ENCODE results near the gene GMDS.

Gene GMDS

DNA sequence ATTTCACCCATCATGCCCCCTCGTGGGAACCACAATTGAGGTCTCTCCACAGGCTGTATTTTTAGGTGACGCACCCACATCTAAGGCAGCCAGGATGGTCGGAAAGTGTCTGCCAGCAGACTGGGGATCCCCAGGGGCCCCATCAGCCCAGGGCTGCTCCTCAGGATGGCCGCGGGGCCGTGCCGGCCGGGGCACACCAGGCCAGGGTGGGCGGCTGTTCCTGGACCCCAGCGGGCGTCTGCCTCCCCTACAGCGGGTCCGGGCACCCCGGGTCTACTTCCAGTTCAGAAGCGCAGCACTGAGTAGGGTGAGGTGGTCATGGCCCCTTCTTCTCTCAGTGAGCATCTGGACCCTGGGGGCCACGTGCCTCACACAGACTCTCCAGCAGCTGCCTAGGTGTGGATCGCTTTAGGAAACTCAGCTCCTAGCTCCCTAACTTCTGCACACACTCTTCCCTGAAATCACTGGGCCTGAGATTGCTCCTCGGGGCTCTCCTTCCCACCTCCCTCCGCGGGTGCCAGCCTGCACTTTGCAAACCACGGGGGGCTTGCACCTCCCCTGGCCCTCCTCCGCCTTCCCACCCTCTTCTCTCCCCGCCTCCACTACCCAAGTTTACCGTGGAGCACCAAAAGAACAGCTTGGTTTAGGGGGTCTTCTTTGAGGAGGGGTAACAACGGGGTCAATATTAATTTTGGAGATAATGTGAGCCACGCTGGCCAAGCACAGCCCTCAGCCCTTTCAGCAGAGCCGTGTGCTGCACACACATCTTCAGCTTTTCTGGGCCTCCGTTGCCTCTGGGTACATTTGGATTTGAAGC, 649.9 kb downstream of the GMDS start:
- H3K36me3 ChIP-seq (ENCODE audit: control insufficient read depth, insufficient read depth, low read length), result no peaks in the 10 kb centered on the region
- H3K9me3 ChIP-seq (ENCODE audit: control insufficient read depth, low read length), result no peaks in the 10 kb centered on the region
- no peak for DNase-seq
- H3K27ac ChIP-seq (ENCODE audit: insufficient read depth, low read length, poor library complexity, severe bottlenecking), result no peak overlapping the region
- H3K4me3 ChIP-seq (ENCODE audit: insufficient read depth, low read depth, low read length, poor library complexity, severe bottlenecking), result no peak overlapping the region
- peaks cover 20% of the 10 kb centered on the region for H3K27me3 ChIP-seq (replicated peaks; ENCODE audit: control insufficient read depth, insufficient read depth, low read length, poor library complexity, severe bottlenecking)
- H3K4me1 ChIP-seq (ENCODE audit: control insufficient read depth, insufficient read depth, low read length, poor library complexity, severe bottlenecking), result peaks cover 4% of the 10 kb centered on the region

- Histone ChIP-seq H3K9me3 (ENCODE audit: control insufficient read depth, low read length) (no peaks in the 10 kb centered on the region), H3K4me3 (ENCODE audit: insufficient read depth, low read depth, low read length, poor library complexity, severe bottlenecking) (no peak overlapping the region), H3K27ac (ENCODE audit: insufficient read depth, low read length, poor library complexity, severe bottlenecking) (no peak overlapping the region), H3K36me3 (ENCODE audit: control insufficient read depth, insufficient read depth, low read length) (no peaks in the 10 kb centered on the region), H3K4me1 (ENCODE audit: control insufficient read depth, insufficient read depth, low read length, poor library complexity, severe bottlenecking) (peaks cover 4% of the 10 kb centered on the region), H3K27me3 (replicated peaks; ENCODE audit: control insufficient read depth, insufficient read depth, low read length, poor library complexity, severe bottlenecking) (peaks cover 20% of the 10 kb centered on the region)
- no peak for DNase-seq
Measured at GRCh38 chr6:1594445-1595200, 650.8 kb downstream of the GMDS start.

DNA sequence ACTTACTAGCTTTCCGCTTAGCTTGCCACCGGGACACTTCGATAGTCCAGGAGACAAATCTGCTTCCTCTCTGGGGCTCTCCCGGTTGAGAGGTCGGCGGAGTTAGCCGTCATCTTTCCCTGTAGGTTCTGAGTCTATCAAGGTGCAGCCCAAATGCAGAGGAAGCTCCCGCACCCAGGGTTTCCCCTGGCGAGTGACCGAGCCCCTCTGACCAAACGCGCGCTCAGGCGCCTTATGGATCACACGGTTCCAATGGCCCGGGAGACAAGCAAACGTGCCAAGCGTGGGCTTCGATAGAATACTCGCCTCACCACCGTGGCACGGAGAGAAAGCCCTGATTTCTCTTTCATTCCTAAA, 651.5 kb downstream of the GMDS start:
- peaks cover 4% of the 10 kb centered on the region for H3K4me1 ChIP-seq (ENCODE audit: control insufficient read depth, insufficient read depth, low read length, poor library complexity, severe bottlenecking)
- no peak overlapping the region for H3K4me3 ChIP-seq (ENCODE audit: insufficient read depth, low read depth, low read length, poor library complexity, severe bottlenecking)
- peaks cover 15% of the 10 kb centered on the region for H3K27me3 ChIP-seq (replicated peaks; ENCODE audit: control insufficient read depth, insufficient read depth, low read length, poor library complexity, severe bottlenecking)
- H3K27ac ChIP-seq (ENCODE audit: insufficient read depth, low read length, poor library complexity, severe bottlenecking), result no peak overlapping the region
- no peak for DNase-seq
- no peaks in the 10 kb centered on the region for H3K9me3 ChIP-seq (ENCODE audit: control insufficient read depth, low read length)
- H3K36me3 ChIP-seq (ENCODE audit: control insufficient read depth, insufficient read depth, low read length), result no peaks in the 10 kb centered on the region

DNA sequence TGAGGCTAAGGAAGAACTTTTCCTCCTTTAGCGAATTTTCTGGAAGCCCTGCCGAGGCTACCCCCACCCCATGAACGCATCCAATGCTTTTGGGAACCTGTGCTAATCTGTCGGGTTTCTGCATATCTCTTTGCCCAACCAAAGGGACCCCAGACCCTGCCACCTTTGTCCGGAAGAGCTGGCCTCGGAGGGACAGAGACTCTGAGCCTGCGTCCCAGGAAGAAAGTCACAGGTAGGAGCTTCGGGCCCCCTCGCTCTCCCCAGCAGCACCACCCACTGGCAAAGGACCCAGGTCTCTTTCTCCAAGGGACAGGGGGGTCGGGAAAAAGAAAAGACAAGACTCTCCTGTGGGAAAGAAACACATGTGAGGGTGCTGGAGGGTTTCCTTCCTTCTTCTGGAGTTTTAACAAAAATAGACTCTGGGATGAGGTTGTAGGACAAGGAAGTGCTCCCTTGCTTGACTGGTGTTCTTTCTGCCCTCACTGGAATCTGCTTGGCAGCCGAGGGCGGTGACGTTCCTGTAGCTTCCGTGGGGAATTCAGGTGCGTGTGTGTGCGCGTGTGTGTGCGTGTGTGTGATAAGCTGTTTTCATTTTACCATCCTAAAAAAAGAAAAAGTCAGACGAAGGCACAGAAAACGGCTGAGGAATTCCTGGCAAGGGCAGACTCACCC, 652.0 kb downstream of the GMDS start:
- Histone ChIP-seq H3K9me3 (ENCODE audit: control insufficient read depth, low read length) (no peaks in the 10 kb centered on the region), H3K27ac (ENCODE audit: insufficient read depth, low read length, poor library complexity, severe bottlenecking) (no peak overlapping the region), H3K36me3 (ENCODE audit: control insufficient read depth, insufficient read depth, low read length) (no peaks in the 10 kb centered on the region), H3K4me3 (ENCODE audit: insufficient read depth, low read depth, low read length, poor library complexity, severe bottlenecking) (no peak overlapping the region), H3K27me3 (replicated peaks; ENCODE audit: control insufficient read depth, insufficient read depth, low read length, poor library complexity, severe bottlenecking) (peaks cover 13% of the 10 kb centered on the region), H3K4me1 (ENCODE audit: control insufficient read depth, insufficient read depth, low read length, poor library complexity, severe bottlenecking) (peaks cover 4% of the 10 kb centered on the region)
- no peak for DNase-seq

DNA sequence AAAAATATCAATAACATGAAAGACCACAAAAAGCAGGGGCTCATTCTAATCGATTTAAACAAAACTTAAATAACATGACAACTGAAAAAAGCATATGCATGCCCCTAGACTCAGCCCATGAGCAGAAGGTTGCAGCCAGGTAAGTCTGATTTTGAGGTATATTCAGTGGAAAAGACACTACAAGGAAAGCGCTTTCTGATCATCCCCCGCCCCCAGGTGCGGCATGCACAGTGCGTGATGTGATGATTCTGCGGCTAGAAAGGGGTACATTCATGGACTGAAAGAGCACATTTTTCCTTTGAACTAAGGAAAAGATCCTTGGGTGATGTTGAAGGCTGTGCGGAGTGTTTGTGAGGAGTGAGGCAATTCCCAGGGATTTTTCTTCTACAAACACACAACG, 652.6 kb downstream of the GMDS start:
- Histone ChIP-seq H3K4me1 (ENCODE audit: control insufficient read depth, insufficient read depth, low read length, poor library complexity, severe bottlenecking) (peaks cover 4% of the 10 kb centered on the region), H3K4me3 (ENCODE audit: insufficient read depth, low read depth, low read length, poor library complexity, severe bottlenecking) (no peak overlapping the region), H3K27me3 (replicated peaks; ENCODE audit: control insufficient read depth, insufficient read depth, low read length, poor library complexity, severe bottlenecking) (peaks cover 13% of the 10 kb centered on the region), H3K27ac (ENCODE audit: insufficient read depth, low read length, poor library complexity, severe bottlenecking) (no peak overlapping the region), H3K9me3 (ENCODE audit: control insufficient read depth, low read length) (no peaks in the 10 kb centered on the region), H3K36me3 (ENCODE audit: control insufficient read depth, insufficient read depth, low read length) (no peaks in the 10 kb centered on the region)
- no peak for DNase-seq

- H3K9me3 ChIP-seq (ENCODE audit: control insufficient read depth, low read length), result no peaks in the 10 kb centered on the region
- peaks cover 13% of the 10 kb centered on the region for H3K27me3 ChIP-seq (replicated peaks; ENCODE audit: control insufficient read depth, insufficient read depth, low read length, poor library complexity, severe bottlenecking)
- peaks cover 4% of the 10 kb centered on the region for H3K4me1 ChIP-seq (ENCODE audit: control insufficient read depth, insufficient read depth, low read length, poor library complexity, severe bottlenecking)
- H3K4me3 ChIP-seq (ENCODE audit: insufficient read depth, low read depth, low read length, poor library complexity, severe bottlenecking), result no peak overlapping the region
- H3K36me3 ChIP-seq (ENCODE audit: control insufficient read depth, insufficient read depth, low read length), result no peaks in the 10 kb centered on the region
- DNase-seq, result no peak
- no peak overlapping the region for H3K27ac ChIP-seq (ENCODE audit: insufficient read depth, low read length, poor library complexity, severe bottlenecking)
Measured at GRCh38 chr6:1591926-1592325, 653.5 kb downstream of the GMDS start.

GRCh38 chr6:1591243-1591642, 654.2 kb downstream of the GMDS start:
- Histone ChIP-seq H3K4me1 (ENCODE audit: control insufficient read depth, insufficient read depth, low read length, poor library complexity, severe bottlenecking) (peaks cover 3% of the 10 kb centered on the region), H3K4me3 (ENCODE audit: insufficient read depth, low read depth, low read length, poor library complexity, severe bottlenecking) (no peak overlapping the region), H3K27me3 (replicated peaks; ENCODE audit: control insufficient read depth, insufficient read depth, low read length, poor library complexity, severe bottlenecking) (peaks cover 12% of the 10 kb centered on the region), H3K27ac (ENCODE audit: insufficient read depth, low read length, poor library complexity, severe bottlenecking) (no peak overlapping the region), H3K36me3 (ENCODE audit: control insufficient read depth, insufficient read depth, low read length) (no peaks in the 10 kb centered on the region), H3K9me3 (ENCODE audit: control insufficient read depth, low read length) (no peaks in the 10 kb centered on the region)
- no peak for DNase-seq

GRCh38 chr6:1590580-1590979, 654.8 kb downstream of the GMDS start:
- peaks cover 5% of the 10 kb centered on the region for H3K27me3 ChIP-seq (replicated peaks; ENCODE audit: control insufficient read depth, insufficient read depth, low read length, poor library complexity, severe bottlenecking)
- H3K9me3 ChIP-seq (ENCODE audit: control insufficient read depth, low read length), result no peaks in the 10 kb centered on the region
- H3K4me1 ChIP-seq (ENCODE audit: control insufficient read depth, insufficient read depth, low read length, poor library complexity, severe bottlenecking), result no peaks in the 10 kb centered on the region
- no peak overlapping the region for H3K27ac ChIP-seq (ENCODE audit: insufficient read depth, low read length, poor library complexity, severe bottlenecking)
- no peaks in the 10 kb centered on the region for H3K36me3 ChIP-seq (ENCODE audit: control insufficient read depth, insufficient read depth, low read length)
- DNase-seq, result no peak
- H3K4me3 ChIP-seq (ENCODE audit: insufficient read depth, low read depth, low read length, poor library complexity, severe bottlenecking), result no peak overlapping the region

GRCh38 chr6:1589208-1589607, 656.2 kb downstream of the GMDS start:
- Histone ChIP-seq H3K4me1 (ENCODE audit: control insufficient read depth, insufficient read depth, low read length, poor library complexity, severe bottlenecking) (no peaks in the 10 kb centered on the region), H3K27ac (ENCODE audit: insufficient read depth, low read length, poor library complexity, severe bottlenecking) (no peak overlapping the region), H3K27me3 (replicated peaks; ENCODE audit: control insufficient read depth, insufficient read depth, low read length, poor library complexity, severe bottlenecking) (no peaks in the 10 kb centered on the region), H3K4me3 (ENCODE audit: insufficient read depth, low read depth, low read length, poor library complexity, severe bottlenecking) (no peak overlapping the region), H3K36me3 (ENCODE audit: control insufficient read depth, insufficient read depth, low read length) (no peaks in the 10 kb centered on the region), H3K9me3 (ENCODE audit: control insufficient read depth, low read length) (no peaks in the 10 kb centered on the region)
- DNase-seq, result no peak

DNA sequence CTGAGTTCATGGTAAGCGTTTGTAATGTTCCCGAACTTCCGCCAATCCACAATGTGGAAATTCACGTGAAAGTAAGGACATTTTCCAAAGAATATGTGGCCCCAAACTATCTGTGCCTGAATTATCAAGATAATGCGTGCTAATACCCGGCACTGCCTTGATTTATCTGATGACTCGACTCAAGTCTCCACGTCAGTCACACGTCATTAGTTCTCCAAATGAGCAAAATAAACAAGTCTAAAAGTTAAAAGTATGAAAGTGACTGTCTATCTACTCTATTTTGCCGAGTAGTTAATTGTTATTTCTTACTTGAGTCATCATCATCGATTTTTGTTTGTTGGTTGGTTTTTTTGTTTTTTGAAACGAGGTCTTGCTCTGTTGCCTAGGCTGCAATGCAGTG, 657.4 kb downstream of the GMDS start:
- H3K4me3 ChIP-seq (ENCODE audit: insufficient read depth, low read depth, low read length, poor library complexity, severe bottlenecking), result no peak overlapping the region
- no peak overlapping the region for H3K27ac ChIP-seq (ENCODE audit: insufficient read depth, low read length, poor library complexity, severe bottlenecking)
- no peaks in the 10 kb centered on the region for H3K9me3 ChIP-seq (ENCODE audit: control insufficient read depth, low read length)
- no peaks in the 10 kb centered on the region for H3K27me3 ChIP-seq (replicated peaks; ENCODE audit: control insufficient read depth, insufficient read depth, low read length, poor library complexity, severe bottlenecking)
- H3K4me1 ChIP-seq (ENCODE audit: control insufficient read depth, insufficient read depth, low read length, poor library complexity, severe bottlenecking), result no peaks in the 10 kb centered on the region
- H3K36me3 ChIP-seq (ENCODE audit: control insufficient read depth, insufficient read depth, low read length), result no peaks in the 10 kb centered on the region
- DNase-seq, result no peak
